IMR-90 (cell line): ENCODE results near the gene KRTAP6-3. TPM values are rescaled to one million over a fixed set of nuclear protein-coding genes. Genes with fewer than 3 reads are reported as not detected.

Source experiments
- ATAC-seq: fragments of 200-7000 bp; cut with Tn5 transposase; 2 replicates; pipeline ENCODE4 v1.9.1; 2020; ENCODE audit warnings: low read depth, mild to moderate bottlenecking, moderate library complexity
- BruUV-seq: library from RNA; stranded (reverse); fragments of 400-500 nt; replicated peaks from 2 replicates; lab custom pipeline; 2021; lab: Mats Ljungman, UMichigan
- CTCF ChIA-PET: fragments of 300-600 bp; formaldehyde crosslinking; extraction: SDS; loops from one replicate; lab custom pipeline; 2021; ENCODE audit warnings: antibody characterized with exemption; lab: Yijun Ruan, JAX
- POLR2A ChIA-PET: fragments of 300-600 bp; sonication (Branson Sonifier 250); formaldehyde crosslinking; loops from one replicate; lab custom pipeline; 2022; ENCODE audit warnings: antibody characterized with exemption; ENCODE audit not compliant: unreplicated experiment; lab: Charles Lee
- DNase-seq: peaks from one replicate; pipeline ENCODE4 v3.0.0; 2013
- H2AFZ ChIP-seq: replicated peaks from 2 replicates; pipeline ENCODE3; 2013; ENCODE audit warnings: low read length, mild to moderate bottlenecking; ENCODE audit not compliant: poor library complexity
- H2AK5ac ChIP-seq: 2 replicates; pipeline ENCODE4 v1.6.1; 2013; ENCODE audit warnings: low read depth, low read length, inconsistent platforms
- H2AK9ac ChIP-seq: replicated peaks from 2 replicates; pipeline ENCODE3; 2013; ENCODE audit warnings: mild to moderate bottlenecking, low read depth, low read length, moderate library complexity; ENCODE audit not compliant: poor library complexity
- H2BK120ac ChIP-seq: 2 replicates; pipeline ENCODE4 v1.6.1; 2013; ENCODE audit warnings: low read depth, low read length, inconsistent platforms
- H2BK15ac ChIP-seq: 3 replicates; pipeline ENCODE4 v1.6.1; 2013; ENCODE audit warnings: low read depth, low read length, inconsistent platforms
- H2BK20ac ChIP-seq: 2 replicates; pipeline ENCODE4 v1.6.1; 2013; ENCODE audit warnings: low read depth, mild to moderate bottlenecking, inconsistent platforms, low read length, moderate library complexity
- H2BK5ac ChIP-seq: 2 replicates; pipeline ENCODE4 v1.6.1; 2013; ENCODE audit warnings: mild to moderate bottlenecking, low read depth, low read length, inconsistent platforms; ENCODE audit not compliant: poor library complexity, severe bottlenecking
- H3K14ac ChIP-seq: replicated peaks from 2 replicates; pipeline ENCODE4 v1.6.1; 2013; ENCODE audit warnings: low read depth, low read length, inconsistent platforms
- H3K18ac ChIP-seq: 2 replicates; pipeline ENCODE4 v1.6.1; 2013; ENCODE audit warnings: low read depth, low read length, control low read depth
- H3K23ac ChIP-seq: 2 replicates; pipeline ENCODE4 v1.6.1; 2013; ENCODE audit warnings: low read depth, low read length, inconsistent platforms
- H3K27ac ChIP-seq: 2 replicates; pipeline ENCODE4 v1.5.1; 2013; ENCODE audit warnings: mild to moderate bottlenecking, control low read depth, low read length; ENCODE audit not compliant: insufficient read depth
- H3K27me3 ChIP-seq: 2 replicates; pipeline ENCODE4 v1.6.1; 2013; ENCODE audit warnings: low read length; ENCODE audit not compliant: control insufficient read depth, insufficient read depth
- H3K36me3 ChIP-seq: 2 replicates; pipeline ENCODE4 v1.6.1; 2013; ENCODE audit warnings: low read length, mixed read lengths; ENCODE audit not compliant: control insufficient read depth, insufficient read depth
- H3K4ac ChIP-seq: 2 replicates; pipeline ENCODE4 v1.6.1; 2013; ENCODE audit warnings: low read depth, low read length, inconsistent platforms
- H3K4me1 ChIP-seq: 2 replicates; pipeline ENCODE4 v1.6.1; 2013; ENCODE audit warnings: low read length, mixed read lengths; ENCODE audit not compliant: control insufficient read depth, insufficient read depth
- H3K4me2 ChIP-seq: 2 replicates; pipeline ENCODE4 v1.6.1; 2013; ENCODE audit warnings: low read depth, mild to moderate bottlenecking, control low read depth, low read length, moderate library complexity
- H3K4me3 ChIP-seq: 2 replicates; pipeline ENCODE4 v1.5.1; 2013; ENCODE audit warnings: low read depth, mild to moderate bottlenecking, control low read depth, low read length, moderate library complexity; ENCODE audit not compliant: insufficient read depth
- H3K56ac ChIP-seq: 2 replicates; pipeline ENCODE4 v1.6.1; 2013; ENCODE audit warnings: low read length, inconsistent platforms; ENCODE audit not compliant: insufficient read depth; ENCODE audit errors: extremely low read depth
- H3K79me1 ChIP-seq, 2 experiments: 2 replicates each; pipeline ENCODE4 v1.6.1; 2013; ENCODE audit warnings: low read length in 2 of 2, inconsistent platforms in 1 of 2, low read depth in 1 of 2
- H3K9ac ChIP-seq: 2 replicates; pipeline ENCODE4 v1.6.1; 2013; ENCODE audit warnings: low read depth, low read length, control low read depth
- H3K9me1 ChIP-seq: 2 replicates; pipeline ENCODE4 v1.6.1; 2013; ENCODE audit warnings: low read length, inconsistent platforms; ENCODE audit not compliant: insufficient read depth
- H3K9me3 ChIP-seq: 2 replicates; pipeline ENCODE4 v1.6.1; 2013; ENCODE audit warnings: low read length; ENCODE audit not compliant: control insufficient read depth, insufficient read depth
- H4K20me1 ChIP-seq: 2 replicates; pipeline ENCODE4 v1.6.1; 2013; ENCODE audit warnings: low read length, inconsistent platforms; ENCODE audit not compliant: insufficient read depth
- H4K5ac ChIP-seq: 2 replicates; pipeline ENCODE4 v1.6.1; 2013; ENCODE audit warnings: mild to moderate bottlenecking, low read depth, low read length, control low read depth
- H4K8ac ChIP-seq, 2 experiments: 2 replicates each; pipeline ENCODE4 v1.6.1; 2013; ENCODE audit warnings: low read depth in 2 of 2, low read length in 2 of 2, control low read depth in 1 of 2, inconsistent platforms in 1 of 2
- H4K91ac ChIP-seq: 2 replicates; pipeline ENCODE4 v1.6.1; 2013; ENCODE audit warnings: low read depth, low read length, inconsistent platforms; ENCODE audit not compliant: insufficient read depth
- BHLHE40 ChIP-seq: fragments of 150-350 bp; IDR thresholded peaks from 2 replicates; pipeline ENCODE4 v1.6.1; 2016; ENCODE audit warnings: mild to moderate bottlenecking, low read depth, low read length
- CEBPB ChIP-seq: IDR thresholded peaks from 2 replicates; pipeline ENCODE4 v1.6.1; 2012; ENCODE audit warnings: low read depth, low read length, improper control_type of control experiment
- CTCF ChIP-seq: conservative IDR thresholded peaks from 2 replicates; pipeline ENCODE4 v1.5.1; 2012; ENCODE audit warnings: mild to moderate bottlenecking, low read depth, low read length, improper control_type of control experiment
- FOS ChIP-seq: fragments of 150-350 bp; IDR thresholded peaks from 2 replicates; pipeline ENCODE4 v1.6.1; 2016; ENCODE audit warnings: low read depth, low read length
- MAFK ChIP-seq: IDR thresholded peaks from 2 replicates; pipeline ENCODE4 v1.6.1; 2012; ENCODE audit warnings: low read depth, low read length, improper control_type of control experiment
- MXI1 ChIP-seq: IDR thresholded peaks from 2 replicates; pipeline ENCODE4 v1.6.1; 2012; ENCODE audit warnings: low read depth, mild to moderate bottlenecking, low read length, moderate library complexity, borderline replicate concordance
- NFE2L2 ChIP-seq: fragments of 150-350 bp; IDR thresholded peaks from 2 replicates; pipeline ENCODE4 v1.6.1; 2016; ENCODE audit warnings: low read depth, mild to moderate bottlenecking, low read length
- POLR2A ChIP-seq: IDR thresholded peaks from 2 replicates; pipeline ENCODE4 v1.6.1; 2012; ENCODE audit warnings: mild to moderate bottlenecking, low read depth, low read length
- RAD21 ChIP-seq: IDR thresholded peaks from 2 replicates; pipeline ENCODE4 v1.6.1; 2012; ENCODE audit warnings: low read length, improper control_type of control experiment
- RCOR1 ChIP-seq: IDR thresholded peaks from 2 replicates; pipeline ENCODE4 v1.6.1; 2012; ENCODE audit warnings: mild to moderate bottlenecking, low read length, improper control_type of control experiment; ENCODE audit not compliant: insufficient replicate concordance
- RFX5 ChIP-seq: IDR thresholded peaks from 2 replicates; pipeline ENCODE4 v1.8.0; 2012; ENCODE audit warnings: low read depth, mild to moderate bottlenecking, low read length, moderate library complexity
- SMC3 ChIP-seq: fragments of 150-350 bp; IDR thresholded peaks from 2 replicates; pipeline ENCODE4 v1.6.1; 2016; ENCODE audit warnings: low read depth, mild to moderate bottlenecking, antibody characterized with exemption, low read length, moderate library complexity
- dilution Hi-C: fragments of 300-500 bp; cut with HindIII; formaldehyde crosslinking; loops from one replicate; pipeline ENCODE4 v1.14.3; 2018; ENCODE audit warnings: low sequenced_read_pairs; ENCODE audit not compliant: unreplicated experiment
- in situ Hi-C: fragments of 300-500 bp; cut with MboI; formaldehyde crosslinking; loops from 3 replicates; pipeline ENCODE4 v1.14.3; 2019; ENCODE audit warnings: low sequenced_read_pairs, inconsistent platforms, mixed read lengths
- intact Hi-C: fragments of 100-400 bp; cut with micrococcal nuclease; formaldehyde crosslinking; loops from 2 replicates; pipeline ENCODE4 v1.10.0; 2022
- polyA plus RNA-seq, 3 experiments: library from polyadenylated mRNA; depleted of rRNA; stranded (reverse); fragments of >200 nt; gene quantifications; 2 replicates each; pipeline ENCODE4 v1.2.3, GENCODE V29; 2012; ENCODE audit warnings: low replicate concordance in 1 of 3
- total RNA-seq: library from RNA; depleted of rRNA; stranded (reverse); fragments of >200 nt; gene quantifications from 2 replicates; pipeline ENCODE4 v1.2.3, GENCODE V29; 2012

KRTAP6-3 gene
- total and polyA plus RNA-seq, 2 of the 4 experiments (the other 2 are of a cell fraction): not detected

DNA sequence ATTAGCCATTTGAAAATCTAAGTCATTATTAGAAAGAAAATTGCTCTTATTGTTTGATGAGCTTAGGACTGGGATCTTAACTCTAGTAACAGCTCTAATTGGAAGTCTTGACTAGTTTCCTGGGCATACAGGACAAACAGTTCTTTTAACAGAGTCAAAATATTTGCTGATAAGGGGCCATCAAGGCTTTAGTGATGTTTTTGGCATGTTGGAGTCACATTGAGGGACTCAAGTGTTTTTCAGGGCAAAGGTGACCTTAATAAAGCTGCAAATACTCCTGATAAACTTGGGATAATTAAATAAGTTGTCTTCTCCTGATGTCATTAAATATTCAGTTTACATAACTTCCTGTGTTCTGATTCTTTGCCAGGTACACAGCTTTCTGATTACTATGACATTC lies 24.6 kb upstream of the KRTAP6-3 start:
- H2BK120ac ChIP-seq: no peak overlapping the region

More for the DNA sequence above, 24.6 kb upstream of the KRTAP6-3 start:
- H3K56ac ChIP-seq: no peak overlapping the region
- intact Hi-C loops: no loop called here
- DNase-seq (no peak), ATAC-seq (no peak)
- H3K4me2 ChIP-seq: no peak overlapping the region
- no peak overlapping the region for H2AK9ac ChIP-seq
- dilution Hi-C loops: no loop called here
- H3K79me1 ChIP-seq: no peaks in the 10 kb centered on the region
- no peak overlapping the region for H2BK20ac ChIP-seq
- no peak overlapping the region for H2BK15ac ChIP-seq
- no peak overlapping the region for H3K18ac ChIP-seq
- H2AK5ac ChIP-seq: no peak overlapping the region
- BruUV-seq: no TSS peak
- no peak overlapping the region for H3K4ac ChIP-seq
- no peak overlapping the region for H3K14ac ChIP-seq
- H3K4me3 ChIP-seq: no peak overlapping the region
- H2BK5ac ChIP-seq: no peak overlapping the region
- no peak overlapping the region for H2AFZ ChIP-seq
- ChIA-PET CTCF (no interaction called here), POLR2A (no interaction called here)
- H4K8ac ChIP-seq: no peak overlapping the region
- no peaks in the 10 kb centered on the region for H3K36me3 ChIP-seq
- H3K23ac ChIP-seq: no peak overlapping the region
- no peaks in the 10 kb centered on the region for H3K4me1 ChIP-seq
- no peak overlapping the region for H4K5ac ChIP-seq
- in situ Hi-C loops: no loop called here
- no peak overlapping the region for H4K91ac ChIP-seq
- no peaks in the 10 kb centered on the region for H4K20me1 ChIP-seq
- H3K9ac ChIP-seq: no peak overlapping the region
- H3K9me3 ChIP-seq: peaks cover 4% of the 10 kb centered on the region; the same call in 1 of the 2 replicates
- TF ChIP-seq POLR2A: no peak
- TF ChIP-seq RFX5: no peak
- no peak for TF ChIP-seq NFE2L2
- TF ChIP-seq RCOR1: no peak
- TF ChIP-seq BHLHE40: no peak
- TF ChIP-seq SMC3: no peak
- TF ChIP-seq FOS: no peak
- TF ChIP-seq CTCF: no peak
- no peak for TF ChIP-seq RAD21
- no peak for TF ChIP-seq MAFK
- TF ChIP-seq MXI1: no peak
- TF ChIP-seq CEBPB: no peak
- H3K27ac ChIP-seq: no peak overlapping the region
- no peaks in the 10 kb centered on the region for H3K9me1 ChIP-seq
- H3K27me3 ChIP-seq: no peaks in the 10 kb centered on the region
